Choroid plexus epithelial cell (primary cell): Measurements from ENCODE around the gene PARD6G.

Experiments used
- DNase-seq: peaks from one replicate; pipeline ENCODE4 v3.0.0-alpha.2; 2010; ENCODE audit warnings: low read depth
- H3K4me3 ChIP-seq: 2 replicates; pipeline ENCODE4 v1.5.1; 2011; ENCODE audit warnings: low read depth, mild to moderate bottlenecking, control low read depth, low read length, moderate library complexity
- TF ChIP-seq, protein P1 (sequence below): conservative IDR thresholded peaks from 2 replicates; pipeline ENCODE4 v1.5.1; 2011; ENCODE audit warnings: low read depth, mild to moderate bottlenecking, control low read depth, inconsistent platforms, low read length, moderate library complexity

PARD6G gene

DNA sequence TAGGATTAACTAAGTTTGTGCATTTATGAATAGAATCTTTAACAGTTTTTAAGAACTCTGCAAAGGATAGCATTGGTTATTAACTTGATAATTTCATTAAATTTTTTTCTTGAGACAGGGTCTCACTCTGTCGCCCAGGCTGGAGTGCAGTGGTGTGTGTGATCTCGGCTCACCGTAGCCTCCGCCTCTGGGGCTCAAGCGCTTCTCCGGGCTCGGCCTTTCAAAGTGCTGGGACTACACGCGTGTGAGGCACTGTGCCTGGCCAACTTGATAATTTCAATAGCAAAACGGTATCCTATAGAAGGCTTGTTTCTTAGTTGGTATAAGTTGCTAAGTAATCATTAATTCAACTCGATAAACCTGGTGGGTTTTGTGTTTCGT lies 100.3 kb downstream of the PARD6G start:
- peak overlapping the region; percentile 64 for H3K4me3 ChIP-seq
- TF ChIP-seq, protein P1, sequence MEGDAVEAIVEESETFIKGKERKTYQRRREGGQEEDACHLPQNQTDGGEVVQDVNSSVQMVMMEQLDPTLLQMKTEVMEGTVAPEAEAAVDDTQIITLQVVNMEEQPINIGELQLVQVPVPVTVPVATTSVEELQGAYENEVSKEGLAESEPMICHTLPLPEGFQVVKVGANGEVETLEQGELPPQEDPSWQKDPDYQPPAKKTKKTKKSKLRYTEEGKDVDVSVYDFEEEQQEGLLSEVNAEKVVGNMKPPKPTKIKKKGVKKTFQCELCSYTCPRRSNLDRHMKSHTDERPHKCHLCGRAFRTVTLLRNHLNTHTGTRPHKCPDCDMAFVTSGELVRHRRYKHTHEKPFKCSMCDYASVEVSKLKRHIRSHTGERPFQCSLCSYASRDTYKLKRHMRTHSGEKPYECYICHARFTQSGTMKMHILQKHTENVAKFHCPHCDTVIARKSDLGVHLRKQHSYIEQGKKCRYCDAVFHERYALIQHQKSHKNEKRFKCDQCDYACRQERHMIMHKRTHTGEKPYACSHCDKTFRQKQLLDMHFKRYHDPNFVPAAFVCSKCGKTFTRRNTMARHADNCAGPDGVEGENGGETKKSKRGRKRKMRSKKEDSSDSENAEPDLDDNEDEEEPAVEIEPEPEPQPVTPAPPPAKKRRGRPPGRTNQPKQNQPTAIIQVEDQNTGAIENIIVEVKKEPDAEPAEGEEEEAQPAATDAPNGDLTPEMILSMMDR = no peak
- no peak for DNase-seq

DNA sequence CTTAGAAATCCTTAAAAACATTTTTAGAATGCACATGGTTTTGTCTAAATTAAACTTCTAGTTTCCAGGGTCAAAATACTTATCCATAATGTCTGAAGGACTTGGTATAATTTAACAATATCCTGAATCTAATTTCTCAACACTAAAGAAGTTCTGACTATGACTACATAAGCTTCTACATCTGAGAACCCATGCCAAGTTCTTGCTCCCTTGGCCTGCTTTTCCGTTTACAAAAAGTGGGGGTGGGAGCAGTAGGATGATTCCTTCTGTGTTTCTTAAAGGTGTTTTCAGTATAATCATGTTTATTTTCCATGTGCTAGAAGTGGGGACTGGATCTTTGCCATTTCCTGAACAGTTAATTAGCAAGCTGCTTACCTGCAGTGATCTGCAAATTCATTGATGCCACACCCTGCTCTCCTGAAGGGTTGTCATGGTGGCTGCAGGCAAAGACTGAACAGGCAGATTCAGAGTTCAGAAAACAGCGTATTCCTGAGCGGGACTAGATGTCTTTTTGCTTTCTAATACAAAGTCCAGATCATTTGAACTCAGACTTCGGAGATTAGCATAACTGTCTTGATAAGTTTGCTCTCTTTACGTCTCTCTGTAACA lies 102.0 kb downstream of the PARD6G start:
- peak; percentile 69 for DNase-seq
- no peak overlapping the region for H3K4me3 ChIP-seq
- TF ChIP-seq, protein P1 = no peak

DNA sequence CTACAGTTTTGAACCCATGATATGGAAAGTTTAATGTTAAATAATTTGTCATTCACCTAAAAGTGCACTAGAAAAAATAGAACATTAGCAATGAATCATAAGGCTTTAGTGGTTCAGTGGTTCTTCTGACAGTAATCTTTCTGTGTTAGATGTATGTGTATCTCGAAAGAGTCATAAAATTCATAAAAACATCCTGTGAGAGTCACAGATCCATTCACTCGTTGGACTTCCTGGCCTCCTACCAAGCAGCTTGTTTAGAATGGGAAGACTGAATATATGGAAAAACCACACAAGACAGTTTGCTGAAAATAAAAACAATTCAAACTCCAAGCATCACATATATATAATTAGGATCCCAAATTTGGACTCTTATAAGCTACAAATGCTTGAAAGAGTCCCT lies 103.4 kb downstream of the PARD6G start:
- TF ChIP-seq, protein P1 = no peak
- DNase-seq = peak; percentile 48
- H3K4me3 ChIP-seq = no peak overlapping the region

- no peak overlapping the region for H3K4me3 ChIP-seq
- TF ChIP-seq, protein P1 = no peak
- no peak for DNase-seq
These were observed 106.8 kb downstream of the PARD6G start for GRCh38 chr18:80140455-80140985.

DNA sequence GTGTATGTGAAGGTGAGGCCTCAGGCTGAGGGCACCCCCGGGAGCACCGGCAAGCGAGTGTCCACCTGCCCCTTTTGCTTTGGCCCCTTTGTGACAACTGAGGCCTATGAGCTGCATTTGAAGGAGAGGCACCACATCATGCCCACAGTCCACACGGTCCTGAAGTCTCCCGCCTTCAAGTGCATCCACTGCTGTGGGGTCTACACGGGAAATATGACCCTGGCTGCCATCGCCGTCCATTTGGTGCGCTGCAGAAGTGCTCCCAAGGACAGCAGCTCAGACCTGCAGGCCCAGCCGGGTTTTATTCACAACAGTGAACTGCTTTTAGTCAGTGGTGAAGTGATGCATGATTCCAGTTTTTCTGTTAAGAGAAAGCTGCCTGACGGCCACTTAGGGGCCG lies 109.3 kb downstream of the PARD6G start:
- TF ChIP-seq, protein P1 = no peak
- no peak overlapping the region for H3K4me3 ChIP-seq
- no peak for DNase-seq

GRCh38 chr18:80137137-80137536 lies 110.2 kb downstream of the PARD6G start:
- no peak for DNase-seq
- no peak overlapping the region for H3K4me3 ChIP-seq
- TF ChIP-seq, protein P1 = no peak

- DNase-seq = no peak
- no peak overlapping the region for H3K4me3 ChIP-seq
- TF ChIP-seq, protein P1 = no peak
These were observed 110.6 kb downstream of the PARD6G start for GRCh38 chr18:80136679-80137078.
